OCI-M1 (cell line): Measurements from ENCODE around the gene KPNA1.

ENCODE experiments used
- DNase-seq: peaks from one replicate; lab custom pipeline; 2025; lab: John Stamatoyannopoulos, UW

The KPNA1 gene

DNA sequence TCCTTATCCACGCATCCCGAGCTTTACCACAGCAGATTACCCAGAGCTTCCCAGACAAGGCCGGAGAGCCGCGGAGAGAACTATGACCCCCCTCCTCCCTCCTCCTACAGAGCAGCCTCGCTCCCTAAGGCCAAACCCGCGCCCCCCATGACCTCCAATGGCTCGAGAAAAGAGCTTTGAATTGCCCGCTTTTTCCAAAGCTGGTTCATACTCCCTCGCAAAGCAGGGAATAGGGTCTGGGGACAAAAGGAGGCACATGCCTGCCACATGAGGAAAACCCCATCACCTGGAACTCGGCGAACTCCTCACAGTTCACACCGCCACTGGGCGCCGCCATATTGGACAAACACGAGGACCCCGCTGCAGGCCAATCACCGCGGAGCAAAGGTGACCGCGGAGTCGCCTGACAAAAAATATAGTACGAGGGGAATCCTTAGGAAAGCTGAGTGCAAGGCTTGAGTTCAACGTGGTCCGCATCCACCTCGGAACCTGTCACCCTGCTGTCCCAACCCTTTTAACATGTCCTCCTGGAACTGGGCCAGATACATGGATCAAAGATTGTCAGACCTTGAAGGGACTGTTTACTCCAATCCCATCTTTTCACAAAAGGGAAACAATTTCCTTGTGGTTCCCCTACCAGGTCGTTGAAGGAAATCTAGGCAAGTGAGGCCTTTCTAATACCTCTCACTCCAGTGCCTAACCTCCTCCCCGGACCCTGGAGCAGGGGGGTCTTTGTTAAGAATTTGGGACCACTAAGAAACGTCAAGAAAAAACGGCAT is 131.7 kb downstream of the KPNA1 start, which contains the start of gene MIX23:
MIX23 (minus strand) TSS at position 344 of the 779 bp plus-strand sequence; CDS start at position 337, 7 bp downstream.
- DNase-seq, result peak; percentile 93

DNA sequence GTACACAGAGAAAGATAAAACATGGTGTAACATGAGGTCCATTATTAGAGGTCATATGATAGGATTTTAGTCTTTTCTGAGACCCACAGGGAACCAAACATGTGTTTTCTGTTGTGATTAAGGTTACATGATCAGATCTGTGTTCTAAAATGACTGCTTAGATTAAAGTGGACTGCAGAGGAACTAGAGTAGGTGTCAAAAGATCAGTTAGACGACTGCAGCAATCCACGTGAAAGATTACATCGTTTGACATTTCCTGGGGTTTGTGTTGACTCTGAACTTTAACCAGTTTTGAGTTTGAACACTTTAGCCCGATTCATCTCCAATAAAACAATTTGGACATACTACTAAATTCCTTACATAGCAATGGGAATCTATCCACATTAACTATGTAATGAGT is 136.8 kb downstream of the KPNA1 start:
- peak; percentile 26 for DNase-seq

GRCh38 chr3:122374034-122374433 is 140.7 kb downstream of the KPNA1 start:
- DNase-seq, result no peak
